Right atrium auricular region (tissue), 2 donors: Measurements from ENCODE around the gene GNAO1. TPM values are rescaled to one million over a fixed set of nuclear protein-coding genes. Genes with fewer than 3 reads are reported as not detected.

Experiments
- DNase-seq: peaks from one replicate; pipeline ENCODE4 v3.0.0-alpha.2; 2019; ENCODE audit warnings: low spot score
- H3K27ac ChIP-seq, 2 donors: fragments of 200-600 bp; sonication (generic); 1 replicate in 1 of 2; 2 replicates in 1 of 2; pipeline ENCODE4 v1.5.1; 2016 to 2019
- H3K27me3 ChIP-seq, 2 donors: fragments of 200-600 bp; sonication (generic); one replicate each; pipeline versions ENCODE4 v1.5.1 to v1.6.0; 2017 to 2019
- H3K36me3 ChIP-seq: fragments of 200-600 bp; sonication (generic); one replicate; pipeline ENCODE4 v1.5.1; 2016
- H3K4me1 ChIP-seq, 2 donors: fragments of 200-600 bp; sonication (generic); one replicate each; pipeline versions ENCODE4 v1.5.1 to v1.6.0; 2017 to 2019
- H3K4me3 ChIP-seq, 2 donors: fragments of 200-600 bp; sonication (generic); 1 replicate in 1 of 2; 2 replicates in 1 of 2; pipeline ENCODE4 v1.5.1; 2017 to 2019; ENCODE audit warnings: mild to moderate bottlenecking in 1 of 2, moderate library complexity in 1 of 2
- H3K9me3 ChIP-seq, 2 donors: fragments of 200-600 bp; sonication (generic); one replicate each; pipeline ENCODE4 v1.5.1; 2019
- CTCF ChIP-seq, 2 donors: fragments of 200-600 bp; sonication (generic); IDR thresholded peaks; one replicate each; pipeline ENCODE4 v1.5.1; 2019; ENCODE audit warnings: antibody characterized with exemption in 2 of 2
- total RNA-seq, 2 donors: library from RNA; depleted of rRNA; stranded (reverse); fragments of >200 nt; gene quantifications; one replicate each; pipeline ENCODE4 v1.1.0, GENCODE V29; 2016

Gene GNAO1
- total RNA-seq, 2 donors from 2014 or later = 43.1 to 54.8 TPM

- Histone ChIP-seq H3K27ac (no peak overlapping the region), H3K9me3 (no peaks in the 10 kb centered on the region), H3K27me3 (no peaks in the 10 kb centered on the region), H3K36me3 (no peaks in the 10 kb centered on the region), H3K4me1 (peaks cover 0 to 37% of the 10 kb centered on the region in 2 donors), H3K4me3 (no peak overlapping the region)
- DNase-seq = no peak
- TF ChIP-seq CTCF (IDR thresholded peaks at IDR 0.05) = no peak
Measured at GRCh38 chr16:56247808-56248207, 56.5 kb downstream of the GNAO1 start.

GRCh38 chr16:56252835-56253234, 61.5 kb downstream of the GNAO1 start:
- peaks cover 0 to 58% of the 10 kb centered on the region in 2 donors for H3K4me1 ChIP-seq
- TF ChIP-seq CTCF (IDR thresholded peaks at IDR 0.05) = no peak
- H3K27ac ChIP-seq = peak overlapping the region; percentile 73 to 95
- no peaks in the 10 kb centered on the region for H3K36me3 ChIP-seq
- no peaks in the 10 kb centered on the region for H3K9me3 ChIP-seq
- H3K4me3 ChIP-seq = no peak overlapping the region
- H3K27me3 ChIP-seq = no peaks in the 10 kb centered on the region
- DNase-seq = no peak

GRCh38 chr16:56255904-56256303, 64.6 kb downstream of the GNAO1 start:
- H3K4me3 ChIP-seq = no peak overlapping the region
- no peaks in the 10 kb centered on the region for H3K36me3 ChIP-seq
- no peaks in the 10 kb centered on the region for H3K9me3 ChIP-seq
- no peak for DNase-seq
- no peak for TF ChIP-seq CTCF (IDR thresholded peaks at IDR 0.05)
- H3K4me1 ChIP-seq = peaks cover 0 to 89% of the 10 kb centered on the region in 2 donors
- H3K27ac ChIP-seq = peak overlapping the region; percentile 88 to 95
- no peaks in the 10 kb centered on the region for H3K27me3 ChIP-seq

GRCh38 chr16:56257239-56257638, 66.0 kb downstream of the GNAO1 start:
- Histone ChIP-seq H3K4me1 (peaks cover 0 to 94% of the 10 kb centered on the region in 2 donors), H3K27ac (peak overlapping the region; percentile 88 to 95)

GRCh38 chr16:56257666-56258342, 66.5 kb downstream of the GNAO1 start:
- H3K4me3 ChIP-seq = no peak overlapping the region
- H3K4me1 ChIP-seq = peaks cover 0 to 94% of the 10 kb centered on the region in 2 donors
- no peaks in the 10 kb centered on the region for H3K27me3 ChIP-seq
- no peak for TF ChIP-seq CTCF (IDR thresholded peaks at IDR 0.05)
- no peaks in the 10 kb centered on the region for H3K36me3 ChIP-seq
- no peaks in the 10 kb centered on the region for H3K9me3 ChIP-seq
- H3K27ac ChIP-seq = peak overlapping the region; percentile 88 to 95
- no peak for DNase-seq

More at GRCh38 chr16:56257239-56257638, 66.0 kb downstream of the GNAO1 start:
- TF ChIP-seq CTCF (IDR thresholded peaks at IDR 0.05) = no peak
- no peaks in the 10 kb centered on the region for H3K36me3 ChIP-seq
- no peaks in the 10 kb centered on the region for H3K27me3 ChIP-seq
- H3K4me3 ChIP-seq = no peak overlapping the region
- no peaks in the 10 kb centered on the region for H3K9me3 ChIP-seq
- DNase-seq = no peak
